WERI-Rb-1 (cell line): ENCODE data around the gene PPP1R3E.
A peak's percentile ranks its signal among the peaks of the same experiment; 100 is the strongest.

Experiments used
- DNase-seq: peaks from one replicate; pipeline ENCODE4 v3.0.0-alpha.2; 2020
- H3K27ac ChIP-seq: fragments of 250-450 bp; sonication (Bioruptor Pico); 2 replicates; pipeline ENCODE4 v1.5.1; 2020; ENCODE audit warnings: mild to moderate bottlenecking, moderate library complexity
- H3K27me3 ChIP-seq: fragments of 250-450 bp; sonication (Bioruptor Pico); 2 replicates; pipeline ENCODE4 v1.5.1; 2021; ENCODE audit warnings: mild to moderate bottlenecking, low read depth, moderate library complexity; ENCODE audit not compliant: insufficient read depth, severe bottlenecking
- H3K36me3 ChIP-seq: fragments of 250-450 bp; sonication (Bioruptor Pico); 2 replicates; pipeline ENCODE4 v1.5.1; 2020; ENCODE audit warnings: mild to moderate bottlenecking, moderate library complexity
- H3K4me3 ChIP-seq: 2 replicates; pipeline ENCODE4 v1.5.1; 2011; ENCODE audit warnings: low read depth, mild to moderate bottlenecking, control low read depth, low read length
- H3K9me3 ChIP-seq: fragments of 250-450 bp; sonication (Bioruptor Pico); 2 replicates; pipeline ENCODE4 v1.5.1; 2021; ENCODE audit warnings: mild to moderate bottlenecking, moderate library complexity; ENCODE audit not compliant: severe bottlenecking
- CTCF ChIP-seq: IDR thresholded peaks from 2 replicates; pipeline ENCODE4 v1.5.1; 2011; ENCODE audit warnings: low read depth, mild to moderate bottlenecking, control low read depth, inconsistent platforms, low read length

The PPP1R3E gene

GRCh38 chr14:23306412-23307145, 3.9 kb upstream of the PPP1R3E start, which contains the start of gene BCL2L2:
BCL2L2 (plus strand) TSS chr14:23306833; CDS start chr14:23307768, 935 bp downstream.
- peak within 1 kb of the TSS; percentile 86 for H3K27ac ChIP-seq
- H3K4me3 ChIP-seq: peak within 1 kb of the TSS; percentile 84

DNA sequence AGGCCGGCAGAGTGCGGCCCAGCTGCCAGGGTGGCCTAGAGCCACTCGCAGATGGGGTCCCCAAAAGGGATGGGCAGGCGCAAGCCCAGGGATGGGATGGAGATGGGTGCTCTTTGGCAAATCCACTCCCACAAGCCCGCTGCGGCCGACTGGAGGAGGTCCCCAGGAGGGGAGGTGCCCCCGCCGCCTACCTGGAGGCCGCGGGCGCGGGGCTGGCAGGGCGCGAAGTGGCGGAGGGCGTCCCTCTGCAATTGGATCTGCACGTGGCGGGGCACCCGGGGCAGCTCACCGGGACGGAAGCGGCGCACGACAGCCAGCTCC, 730 bp downstream of the PPP1R3E start:
- no peaks in the 10 kb centered on the region for H3K9me3 ChIP-seq
- H3K27me3 ChIP-seq: no peaks in the 10 kb centered on the region
- TF ChIP-seq CTCF: no peak
- peak overlapping the region; percentile 79 for H3K4me3 ChIP-seq
- H3K27ac ChIP-seq: peak overlapping the region; percentile 94
- DNase-seq: no peak
- H3K36me3 ChIP-seq: peaks cover 19% of the 10 kb centered on the region

More at GRCh38 chr14:23306412-23307145, 3.9 kb upstream of the PPP1R3E start, which contains the start of gene BCL2L2:
- H3K9me3 ChIP-seq: no peaks in the 10 kb centered on the region
- H3K27me3 ChIP-seq: no peaks in the 10 kb centered on the region
- H3K36me3 ChIP-seq: peaks cover 41% of the 10 kb centered on the region
- TF ChIP-seq CTCF: no peak
- DNase-seq: peak; percentile 96

DNA sequence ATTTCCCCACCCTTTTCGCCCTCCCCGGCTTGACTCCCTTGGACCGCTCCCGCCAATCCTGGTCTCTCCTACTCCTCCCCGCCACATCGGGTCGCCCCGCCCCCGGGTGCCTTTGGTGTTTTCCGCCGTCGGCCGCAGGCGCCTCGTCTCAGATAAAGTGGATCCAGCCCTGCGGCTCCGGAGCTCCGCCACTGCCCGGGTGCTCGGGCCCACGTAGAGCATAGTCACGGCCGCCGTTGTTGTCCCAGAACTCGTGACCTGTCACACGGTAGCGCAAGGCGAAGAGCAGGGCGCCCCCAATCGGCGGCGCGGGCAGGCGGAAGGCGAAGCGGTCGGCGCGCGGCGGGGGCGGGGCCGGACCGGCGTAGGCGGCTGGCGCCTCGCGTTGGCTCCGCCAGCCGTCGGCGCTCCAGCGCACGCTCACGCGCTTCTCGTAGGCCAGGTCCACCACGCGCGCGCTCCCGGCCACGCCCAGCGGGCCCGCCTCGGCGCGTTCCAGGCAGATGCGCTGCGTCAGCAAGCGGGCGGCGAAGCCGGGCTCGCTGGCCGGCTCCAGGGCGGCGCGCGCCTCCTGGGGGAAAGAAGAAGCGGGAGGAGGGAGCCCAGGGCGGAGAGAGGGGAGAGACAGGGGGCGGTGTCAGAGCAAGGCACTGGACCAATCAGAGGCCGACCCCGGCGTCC, 1.2 kb downstream of the PPP1R3E start:
- peak; percentile 74 for TF ChIP-seq CTCF
- peak overlapping the region; percentile 79 for H3K4me3 ChIP-seq
- H3K27me3 ChIP-seq: no peaks in the 10 kb centered on the region
- H3K27ac ChIP-seq: peak overlapping the region; percentile 98
- H3K9me3 ChIP-seq: no peaks in the 10 kb centered on the region
- peak; percentile 98 for DNase-seq
- H3K36me3 ChIP-seq: peaks cover 22% of the 10 kb centered on the region

GRCh38 chr14:23300687-23301223, 1.9 kb downstream of the PPP1R3E start:
- peak overlapping the region; percentile 75 for H3K4me3 ChIP-seq
- no peaks in the 10 kb centered on the region for H3K27me3 ChIP-seq
- peaks cover 22% of the 10 kb centered on the region for H3K36me3 ChIP-seq
- H3K9me3 ChIP-seq: no peaks in the 10 kb centered on the region
- peak overlapping the region; percentile 98 for H3K27ac ChIP-seq
- no peak for TF ChIP-seq CTCF
- peak; percentile 81 for DNase-seq

- Histone ChIP-seq H3K9me3 (no peaks in the 10 kb centered on the region), H3K27ac (peak overlapping the region; percentile 98), H3K27me3 (no peaks in the 10 kb centered on the region)
Measured at GRCh38 chr14:23299986-23300686, 2.5 kb downstream of the PPP1R3E start.

More at GRCh38 chr14:23299986-23300686, 2.5 kb downstream of the PPP1R3E start:
- DNase-seq: no peak
- Histone ChIP-seq H3K36me3 (peaks cover 22% of the 10 kb centered on the region), H3K4me3 (peak overlapping the region; percentile 75)
- TF ChIP-seq CTCF: no peak
